SK-N-SH (cell line): Measurements from ENCODE around the gene AEBP2.

Experiments
- CTCF ChIP-seq: fragments of 200-600 bp; sonication (generic); IDR thresholded peaks from 2 replicates; pipeline ENCODE4 v1.6.1; 2017; ENCODE audit warnings: antibody characterized with exemption, mild to moderate bottlenecking, moderate library complexity
- EZH2phosphoT487 ChIP-seq: fragments of 200-600 bp; sonication (generic); IDR thresholded peaks from 2 replicates; pipeline ENCODE4 v1.6.1; 2017; ENCODE audit warnings: low read depth, mixed run types, mild to moderate bottlenecking, antibody characterized with exemption, moderate library complexity, borderline replicate concordance
- FOXJ3 ChIP-seq: sonication (generic); formaldehyde crosslinking; IDR thresholded peaks from 2 replicates; pipeline ENCODE4 v1.5.1; 2020; ENCODE audit warnings: mild to moderate bottlenecking, missing genetic modification reagents
- GATA2 ChIP-seq: sonication (generic); formaldehyde crosslinking; IDR thresholded peaks from 2 replicates; pipeline ENCODE4 v1.5.0; 2020; ENCODE audit warnings: mild to moderate bottlenecking, missing genetic modification reagents
- JUND ChIP-seq: IDR thresholded peaks from 2 replicates; pipeline ENCODE4 v1.4.0; 2012
- MAX ChIP-seq: IDR thresholded peaks from 2 replicates; pipeline ENCODE4 v1.4.0; 2012; ENCODE audit warnings: low read depth
- POLR2AphosphoS5 ChIP-seq: IDR thresholded peaks from 2 replicates; pipeline ENCODE4 v1.6.1; 2012; ENCODE audit warnings: low read depth, low read length
- RFX5 ChIP-seq: IDR thresholded peaks from 2 replicates; pipeline ENCODE4 v1.6.1; 2012; ENCODE audit warnings: mild to moderate bottlenecking, improper control_type of control experiment, low read length
- YY1 ChIP-seq: IDR thresholded peaks from 2 replicates; pipeline ENCODE4 v1.4.0; 2012; ENCODE audit warnings: low read depth, mild to moderate bottlenecking

GRCh38 chr12:19547271-19547671 is 108.0 kb downstream of the AEBP2 start:
- TF ChIP-seq FOXJ3 (no peak), CTCF (no peak), MAX (no peak), JUND (no peak), POLR2AphosphoS5 (no peak; the same call in 1 of the 2 replicates), RFX5 (no peak), GATA2 (CRISPR knock-in tag) (no peak), YY1 (no peak), EZH2phosphoT487 (no peak)
